Cardiac muscle cell (in vitro differentiated cells and primary cell): ENCODE measurements around the gene CYP2A13. TPM values are rescaled to one million over a fixed set of nuclear protein-coding genes. Genes with fewer than 3 reads are reported as not detected.
"Not testable (repeated sequence)": the region's sequence is repeated elsewhere in the genome, so short reads cannot be mapped to it uniquely, and the experiment has no call there.

Experiments
- DNase-seq, 2 donors: peaks; one replicate each; pipeline versions ENCODE4 v3.0.0 to v3.0.0-alpha.2; 2010 to 2017; ENCODE audit warnings: low read depth in 1 of 2, low spot score in 1 of 2
- H3K27ac ChIP-seq: fragments of 200-600 bp; sonication (generic); 2 replicates; pipeline ENCODE4 v1.5.1; 2016
- H3K27me3 ChIP-seq: fragments of 200-600 bp; sonication (generic); 2 replicates; pipeline ENCODE4 v1.6.0; 2016; ENCODE audit warnings: control low read depth
- H3K36me3 ChIP-seq: fragments of 200-600 bp; sonication (generic); 2 replicates; pipeline ENCODE4 v1.5.1; 2016; ENCODE audit warnings: control low read depth
- H3K4me1 ChIP-seq: fragments of 200-600 bp; sonication (generic); 2 replicates; pipeline ENCODE4 v1.8.1; 2017; ENCODE audit warnings: low read depth, mild to moderate bottlenecking, mixed run types
- H3K4me3 ChIP-seq: fragments of 200-600 bp; sonication (generic); 2 replicates; pipeline ENCODE4 v1.5.1; 2016; ENCODE audit warnings: mild to moderate bottlenecking
- H3K9me3 ChIP-seq: fragments of 200-600 bp; sonication (generic); 2 replicates; pipeline ENCODE4 v1.5.1; 2017; ENCODE audit warnings: low read depth, mild to moderate bottlenecking, control low read depth
- CTCF ChIP-seq: IDR thresholded peaks from 2 replicates; pipeline ENCODE4 v1.5.1; 2012; ENCODE audit warnings: low read depth, mild to moderate bottlenecking, low read length
- polyA plus RNA-seq: library from polyadenylated mRNA; unstranded; fragments of >200 nt; fragmentation: Nextera tagmentation; extraction: Ambion mirVana; gene quantifications from 2 replicates; pipeline ENCODE4 v1.2.1, GENCODE V29; 2016
- total RNA-seq: library from RNA; depleted of rRNA; stranded (reverse); fragments of >200 nt; gene quantifications from 2 replicates; pipeline ENCODE4 v1.2.3, GENCODE V29; 2016

Gene CYP2A13
- total and polyA plus RNA-seq, 2 experiments from 2014 or later: not detected

- H3K4me1 ChIP-seq: no peaks in the 10 kb centered on the region
- no peaks in the 10 kb centered on the region for H3K9me3 ChIP-seq
- no peak overlapping the region for H3K4me3 ChIP-seq
- DNase-seq: peak in 1 of 2 donors; percentile 3
- H3K27ac ChIP-seq: no peak overlapping the region
- no peaks in the 10 kb centered on the region for H3K36me3 ChIP-seq
- H3K27me3 ChIP-seq: no peaks in the 10 kb centered on the region
- no peak for TF ChIP-seq CTCF
Measured at GRCh38 chr19:41123716-41124294, 35.6 kb downstream of the CYP2A13 start.

DNA sequence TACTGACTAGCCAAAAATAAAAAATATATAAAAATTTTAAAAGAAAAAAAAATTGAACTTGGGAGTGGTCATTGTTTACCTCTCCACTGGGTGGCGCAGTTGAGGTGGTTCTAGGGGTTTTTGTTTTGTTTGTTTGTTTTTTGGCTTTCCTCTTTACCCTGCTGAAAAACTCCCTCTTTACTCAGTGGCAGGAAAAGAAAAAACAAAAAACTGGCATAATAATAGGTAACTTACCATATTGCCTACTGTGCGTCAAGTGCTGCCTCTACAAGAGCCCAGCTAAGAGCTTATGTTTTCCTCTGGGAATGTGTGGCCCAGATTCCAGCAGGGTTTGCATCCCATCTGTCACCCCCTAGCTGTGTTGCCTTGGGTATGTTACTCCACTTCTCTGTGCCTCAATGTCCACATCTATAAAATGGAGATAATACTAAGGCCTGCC is 38.5 kb downstream of the CYP2A13 start:
- H3K9me3 ChIP-seq, H3K36me3 ChIP-seq, H3K27ac ChIP-seq, H3K4me3 ChIP-seq, H3K27me3 ChIP-seq, H3K4me1 ChIP-seq: not testable (repeated sequence)
- TF ChIP-seq CTCF: peak; percentile 57
- peak; percentile 15 to 18 for DNase-seq

GRCh38 chr19:41127362-41127761 is 39.1 kb downstream of the CYP2A13 start:
- not testable (repeated sequence) for H3K4me1 ChIP-seq, H3K9me3 ChIP-seq, DNase-seq, H3K36me3 ChIP-seq, H3K27ac ChIP-seq, H3K4me3 ChIP-seq, H3K27me3 ChIP-seq

DNA sequence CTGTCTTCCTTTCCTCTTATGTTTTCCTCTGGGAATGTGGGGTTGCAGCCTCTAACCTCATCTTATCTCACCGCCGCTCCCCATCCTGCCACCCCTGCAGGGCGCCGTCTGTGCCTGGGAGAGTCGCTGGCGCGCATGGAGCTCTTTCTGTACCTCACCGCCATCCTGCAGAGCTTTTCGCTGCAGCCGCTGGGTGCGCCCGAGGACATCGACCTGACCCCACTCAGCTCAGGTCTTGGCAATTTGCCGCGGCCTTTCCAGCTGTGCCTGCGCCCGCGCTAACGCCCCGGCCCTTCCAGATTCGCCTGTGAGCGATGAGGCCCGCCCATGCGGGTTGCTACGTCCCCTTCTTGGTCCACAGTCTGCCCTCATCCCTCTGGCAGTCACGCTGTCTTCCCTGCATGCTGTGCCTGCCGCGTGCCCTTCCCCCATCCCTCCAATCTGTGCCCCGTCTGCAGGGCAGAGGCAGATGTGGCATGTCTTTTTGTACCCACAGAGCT is 39.6 kb downstream of the CYP2A13 start:
- peak; percentile 39 for TF ChIP-seq CTCF

GRCh38 chr19:41128692-41129091 is 40.4 kb downstream of the CYP2A13 start:
- no peak for DNase-seq
- no peaks in the 10 kb centered on the region for H3K9me3 ChIP-seq
- H3K27me3 ChIP-seq: no peaks in the 10 kb centered on the region
- no peak overlapping the region for H3K27ac ChIP-seq
- H3K36me3 ChIP-seq: no peaks in the 10 kb centered on the region
- TF ChIP-seq CTCF: no peak
- no peaks in the 10 kb centered on the region for H3K4me1 ChIP-seq
- H3K4me3 ChIP-seq: no peak overlapping the region

More for the DNA sequence above, 39.6 kb downstream of the CYP2A13 start:
- H3K9me3 ChIP-seq, H3K4me3 ChIP-seq, H3K4me1 ChIP-seq, H3K27ac ChIP-seq, H3K36me3 ChIP-seq, H3K27me3 ChIP-seq: not testable (repeated sequence)
- peak; percentile 74 to 78 for DNase-seq

- Histone ChIP-seq H3K9me3 (no peaks in the 10 kb centered on the region), H3K27ac (no peak overlapping the region), H3K27me3 (no peaks in the 10 kb centered on the region), H3K4me1 (no peaks in the 10 kb centered on the region), H3K4me3 (no peak overlapping the region), H3K36me3 (no peaks in the 10 kb centered on the region)
- TF ChIP-seq CTCF: no peak
- DNase-seq: no peak
Measured at GRCh38 chr19:41131186-41131585, 42.9 kb downstream of the CYP2A13 start.
